K562 (cell line): ENCODE results near the gene ACBD3. TPM values are rescaled to one million over a fixed set of nuclear protein-coding genes. Genes with fewer than 3 reads are reported as not detected.
A peak's percentile ranks its signal among the peaks of the same experiment; 100 is the strongest.

Experiments
- CCNT2 ChIP-seq: IDR thresholded peaks from 2 replicates; pipeline ENCODE4 v1.6.1; 2011; ENCODE audit warnings: borderline replicate concordance, low read depth, mild to moderate bottlenecking, moderate library complexity, mixed read lengths, low read length; ENCODE audit not compliant: insufficient read length; ENCODE audit errors: extremely low read depth
- ELF1 ChIP-seq: fragments of 200-800 bp; sonication (Bioruptor generic); IDR thresholded peaks from 2 replicates; pipeline ENCODE4 v1.6.1; 2016; ENCODE audit warnings: missing genetic modification characterization, missing compliant biosample characterization
- FOXA1 ChIP-seq: fragments of 450-650 bp; IDR thresholded peaks from 2 replicates; pipeline ENCODE4 v1.6.1; 2016; ENCODE audit warnings: mild to moderate bottlenecking, borderline replicate concordance
- JUN ChIP-seq, 2 experiments: sonication (generic) in 1 of 2; formaldehyde crosslinking in 1 of 2; IDR thresholded peaks; 2 replicates each; pipeline versions ENCODE4 v1.6.1 to v1.8.0; 2012 to 2022; ENCODE audit warnings: borderline replicate concordance in 2 of 2, mild to moderate bottlenecking in 2 of 2, improper control_type of control experiment in 1 of 2, low read depth in 1 of 2, low read length in 1 of 2, missing genetic modification reagents in 1 of 2
- MYC ChIP-seq, 2 experiments: fragments of 250-450 bp in 1 of 2; sonication (Bioruptor Pico) in 1 of 2; IDR thresholded peaks; 2 replicates each; pipeline versions ENCODE4 v1.5.1 to v1.6.1; 2012 to 2021; ENCODE audit warnings: low read depth in 2 of 2, borderline replicate concordance in 1 of 2, improper control_type of control experiment in 1 of 2, low read length in 1 of 2, mild to moderate bottlenecking in 1 of 2, moderate library complexity in 1 of 2
- NFIC ChIP-seq: fragments of 450-650 bp; IDR thresholded peaks from 2 replicates; pipeline ENCODE4 v1.6.1; 2017; ENCODE audit warnings: mild to moderate bottlenecking, inconsistent platforms
- NFXL1 ChIP-seq: fragments of 450-650 bp; formaldehyde crosslinking; IDR thresholded peaks from 2 replicates; pipeline ENCODE4 v1.4.0; 2021; ENCODE audit warnings: mild to moderate bottlenecking
- RCOR1 ChIP-seq, 2 experiments: IDR thresholded peaks; 2 replicates each; pipeline ENCODE4 v1.6.1; 2012; ENCODE audit warnings: low read depth in 2 of 2, low read length in 2 of 2, borderline replicate concordance in 1 of 2, improper control_type of control experiment in 1 of 2
- SMARCA5 ChIP-seq: fragments of 450-650 bp; IDR thresholded peaks from 2 replicates; pipeline ENCODE4 v1.6.1; 2016
- SP1 ChIP-seq: sonication (generic); formaldehyde crosslinking; IDR thresholded peaks from 2 replicates; pipeline ENCODE4 v1.8.1; 2022; ENCODE audit warnings: mild to moderate bottlenecking, missing genetic modification reagents
- SREBF2 ChIP-seq: sonication (generic); formaldehyde crosslinking; IDR thresholded peaks from 2 replicates; pipeline ENCODE4 v1.4.0; 2020; ENCODE audit warnings: mild to moderate bottlenecking, missing genetic modification reagents
- TFAM ChIP-seq: fragments of 250-450 bp; sonication (Bioruptor Pico); conservative IDR thresholded peaks from 2 replicates; pipeline ENCODE4 v1.5.0; 2021; ENCODE audit warnings: mild to moderate bottlenecking, moderate library complexity
- ZFPM2 ChIP-seq: fragments of 250-450 bp; sonication (Bioruptor Pico); IDR thresholded peaks from 2 replicates; pipeline ENCODE4 v1.5.1; 2022; ENCODE audit warnings: mild to moderate bottlenecking
- ZNF140 ChIP-seq: fragments of 250-450 bp; sonication (Bioruptor Pico); IDR thresholded peaks from 2 replicates; pipeline ENCODE4 v1.8.0; 2021; ENCODE audit warnings: moderate library complexity, mild to moderate bottlenecking, inconsistent platforms
- ZNF354B ChIP-seq: fragments of 250-450 bp; sonication (Bioruptor Pico); IDR thresholded peaks from 2 replicates; pipeline ENCODE4 v1.4.0; 2020
- polyA plus RNA-seq, 8 experiments: library from polyadenylated mRNA; depleted of rRNA in 4 of 8; stranded (reverse) in 5 of 8; unstranded in 3 of 8; fragments of >200 nt; fragmentation: Nextera tagmentation in 2 of 8; fragmentation: Illumina TruSeq in 1 of 8; extraction: Ambion mirVana in 2 of 8; extraction: Trizol in 1 of 8; gene quantifications; 2 replicates each; pipeline versions ENCODE4 v1.2.1 to v1.2.3, GENCODE V29; 2011 to 2014; ENCODE audit warnings: inconsistent platforms in 1 of 8, missing spikeins in 1 of 8
- total RNA-seq, 7 experiments: library from RNA; depleted of rRNA in 6 of 7; stranded (reverse); fragments of >200 nt in 6 of 7; fragmentation: Illumina TruSeq in 2 of 7; extraction: Trizol in 2 of 7; gene quantifications; 2 replicates each; pipeline versions ENCODE4 v1.2.1 to v1.2.3, GENCODE V29; 2011 to 2021; ENCODE audit warnings: low replicate concordance in 1 of 7
- TF ChIP-seq, protein P1 (sequence below): sonication (generic); IDR thresholded peaks from 2 replicates; pipeline ENCODE4 v1.6.1; 2016
- TF ChIP-seq, protein P2 (sequence below): sonication (generic); formaldehyde crosslinking; IDR thresholded peaks from 2 replicates; pipeline ENCODE4 v1.8.0; 2022; ENCODE audit warnings: mild to moderate bottlenecking, low read depth, missing genetic modification reagents
- TF ChIP-seq, protein P3 (sequence below), 3 experiments: fragments of 200-800 bp in 1 of 3; sonication (Bioruptor generic) in 1 of 3; sonication (generic) in 1 of 3; formaldehyde crosslinking in 1 of 3; IDR thresholded peaks; 2 replicates each; pipeline versions ENCODE4 v1.6.1 to v1.8.0; 2016 to 2022; ENCODE audit warnings: mild to moderate bottlenecking in 2 of 3, missing compliant biosample characterization in 2 of 3, missing genetic modification characterization in 2 of 3, missing genetic modification reagents in 1 of 3
- TF ChIP-seq, protein P4 (sequence below), 2 experiments: fragments of 450-650 bp in 1 of 2; sonication (generic) in 1 of 2; formaldehyde crosslinking; conservative IDR thresholded peaks; 2 replicates each; pipeline versions ENCODE4 v1.4.0 to v1.8.1; 2020 to 2022; ENCODE audit warnings: mild to moderate bottlenecking in 1 of 2, missing genetic modification reagents in 1 of 2
- TF ChIP-seq, protein P5 (sequence below), 2 experiments: fragments of 450-650 bp; IDR thresholded peaks; 2 replicates each; pipeline ENCODE4 v1.6.1; 2016

ACBD3 gene
- total and polyA plus RNA-seq, 9 of the 15 experiments (the other 6 are each of a cell fraction or from before 2014, with no cell fraction given): 11.1 to 36.7 (median 26.9) TPM

DNA sequence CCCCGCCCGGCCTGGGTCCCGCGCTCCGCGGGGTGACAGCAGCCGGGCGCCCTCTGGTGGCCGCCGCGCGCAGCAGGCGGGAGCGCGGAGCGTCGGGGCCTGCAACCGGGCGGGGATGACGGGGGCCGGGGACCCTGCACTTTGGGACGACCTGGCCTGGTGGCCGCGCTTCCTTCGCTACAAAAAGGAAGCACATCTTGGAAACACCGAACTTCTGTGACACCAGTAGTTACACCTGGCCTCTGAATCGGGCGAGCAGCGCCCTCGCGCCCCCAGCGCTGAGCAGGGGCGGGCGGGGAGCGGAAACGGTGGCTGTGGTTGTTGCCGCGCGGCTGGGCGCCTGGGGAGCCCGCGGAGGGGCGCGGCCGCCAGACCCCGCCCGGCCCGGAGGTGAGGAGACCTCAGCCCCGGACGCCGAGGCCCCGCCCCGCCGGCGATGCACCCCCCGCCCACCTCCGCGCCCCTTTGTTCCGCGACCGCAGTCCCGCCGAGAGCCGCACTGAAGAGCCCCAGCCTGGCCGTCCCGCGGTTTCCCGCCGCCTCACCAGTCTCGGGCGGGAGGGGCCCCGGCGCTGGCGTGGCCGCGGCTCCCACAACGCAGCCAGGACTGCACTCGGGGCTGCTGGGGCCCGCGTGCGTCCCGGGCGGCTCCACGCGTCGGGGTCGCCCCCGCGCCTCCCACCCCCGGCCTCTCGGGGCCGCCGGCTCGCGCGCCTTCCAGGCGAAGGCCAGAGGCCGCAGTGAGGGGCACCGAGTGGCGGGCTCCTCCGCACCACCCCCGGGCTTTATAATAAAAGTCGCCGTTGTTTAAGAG lies 64.7 kb downstream of the ACBD3 start (continued):
- TF ChIP-seq NFIC (no peak; the same call in 1 of the 2 replicates), SREBF2 (CRISPR knock-in tag) (no peak), ZNF140 (CRISPR knock-in tag) (no peak), JUN (IDR thresholded peaks at IDR 0.05; ENCODE audit: borderline replicate concordance, low read depth, low read length) (0 out of 2 replicates have a peak, but pooled peaks have one; percentile 37), JUN (CRISPR knock-in tag; IDR thresholded peaks at IDR 0.05; ENCODE audit: borderline replicate concordance) (no peak), ZFPM2 (CRISPR knock-in tag) (no peak), SMARCA5 (no peak), TFAM (CRISPR knock-in tag) (no peak), RCOR1 (IDR thresholded peaks at IDR 0.05; ENCODE audit: borderline replicate concordance in 1 of 2, low read depth in 2 of 2, low read length in 2 of 2) (peak in 1 of 2 experiments; percentile 10; a peak in 1 of 4 replicates), ELF1 (no peak), NFXL1 (CRISPR knock-in tag) (no peak), SP1 (CRISPR knock-in tag) (0 out of 2 replicates have a peak, but pooled peaks have one; percentile 29), FOXA1 (no peak), MYC (IDR thresholded peaks at IDR 0.05; ENCODE audit: low read depth, low read length) (peak; percentile 39; the same call in 1 of the 2 replicates), MYC (CRISPR knock-in tag; IDR thresholded peaks at IDR 0.05; ENCODE audit: borderline replicate concordance, low read depth) (no peak), ZNF354B (CRISPR knock-in tag) (no peak), CCNT2 (peak; percentile 87)
- TF ChIP-seq, protein P1, sequence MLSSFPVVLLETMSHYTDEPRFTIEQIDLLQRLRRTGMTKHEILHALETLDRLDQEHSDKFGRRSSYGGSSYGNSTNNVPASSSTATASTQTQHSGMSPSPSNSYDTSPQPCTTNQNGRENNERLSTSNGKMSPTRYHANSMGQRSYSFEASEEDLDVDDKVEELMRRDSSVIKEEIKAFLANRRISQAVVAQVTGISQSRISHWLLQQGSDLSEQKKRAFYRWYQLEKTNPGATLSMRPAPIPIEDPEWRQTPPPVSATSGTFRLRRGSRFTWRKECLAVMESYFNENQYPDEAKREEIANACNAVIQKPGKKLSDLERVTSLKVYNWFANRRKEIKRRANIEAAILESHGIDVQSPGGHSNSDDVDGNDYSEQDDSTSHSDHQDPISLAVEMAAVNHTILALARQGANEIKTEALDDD: no peak
- TF ChIP-seq, protein P2, sequence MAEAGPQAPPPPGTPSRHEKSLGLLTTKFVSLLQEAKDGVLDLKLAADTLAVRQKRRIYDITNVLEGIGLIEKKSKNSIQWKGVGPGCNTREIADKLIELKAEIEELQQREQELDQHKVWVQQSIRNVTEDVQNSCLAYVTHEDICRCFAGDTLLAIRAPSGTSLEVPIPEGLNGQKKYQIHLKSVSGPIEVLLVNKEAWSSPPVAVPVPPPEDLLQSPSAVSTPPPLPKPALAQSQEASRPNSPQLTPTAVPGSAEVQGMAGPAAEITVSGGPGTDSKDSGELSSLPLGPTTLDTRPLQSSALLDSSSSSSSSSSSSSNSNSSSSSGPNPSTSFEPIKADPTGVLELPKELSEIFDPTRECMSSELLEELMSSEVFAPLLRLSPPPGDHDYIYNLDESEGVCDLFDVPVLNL (CRISPR knock-in tag): no peak
- TF ChIP-seq, protein P3, sequence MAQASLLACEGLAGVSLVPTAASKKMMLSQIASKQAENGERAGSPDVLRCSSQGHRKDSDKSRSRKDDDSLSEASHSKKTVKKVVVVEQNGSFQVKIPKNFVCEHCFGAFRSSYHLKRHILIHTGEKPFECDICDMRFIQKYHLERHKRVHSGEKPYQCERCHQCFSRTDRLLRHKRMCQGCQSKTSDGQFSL (CRISPR knock-in tag; IDR thresholded peaks at IDR 0.05): no peak; the same call in 1 of the 2 replicates
- TF ChIP-seq, protein P3 (tag; IDR thresholded peaks at IDR 0.05): no peak; a peak in 2 of 4 replicates
- TF ChIP-seq, protein P4, sequence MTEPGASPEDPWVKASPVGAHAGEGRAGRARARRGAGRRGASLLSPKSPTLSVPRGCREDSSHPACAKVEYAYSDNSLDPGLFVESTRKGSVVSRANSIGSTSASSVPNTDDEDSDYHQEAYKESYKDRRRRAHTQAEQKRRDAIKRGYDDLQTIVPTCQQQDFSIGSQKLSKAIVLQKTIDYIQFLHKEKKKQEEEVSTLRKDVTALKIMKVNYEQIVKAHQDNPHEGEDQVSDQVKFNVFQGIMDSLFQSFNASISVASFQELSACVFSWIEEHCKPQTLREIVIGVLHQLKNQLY (CRISPR knock-in tag; conservative IDR thresholded peaks at IDR 0.05): no peak
- TF ChIP-seq, protein P5, sequence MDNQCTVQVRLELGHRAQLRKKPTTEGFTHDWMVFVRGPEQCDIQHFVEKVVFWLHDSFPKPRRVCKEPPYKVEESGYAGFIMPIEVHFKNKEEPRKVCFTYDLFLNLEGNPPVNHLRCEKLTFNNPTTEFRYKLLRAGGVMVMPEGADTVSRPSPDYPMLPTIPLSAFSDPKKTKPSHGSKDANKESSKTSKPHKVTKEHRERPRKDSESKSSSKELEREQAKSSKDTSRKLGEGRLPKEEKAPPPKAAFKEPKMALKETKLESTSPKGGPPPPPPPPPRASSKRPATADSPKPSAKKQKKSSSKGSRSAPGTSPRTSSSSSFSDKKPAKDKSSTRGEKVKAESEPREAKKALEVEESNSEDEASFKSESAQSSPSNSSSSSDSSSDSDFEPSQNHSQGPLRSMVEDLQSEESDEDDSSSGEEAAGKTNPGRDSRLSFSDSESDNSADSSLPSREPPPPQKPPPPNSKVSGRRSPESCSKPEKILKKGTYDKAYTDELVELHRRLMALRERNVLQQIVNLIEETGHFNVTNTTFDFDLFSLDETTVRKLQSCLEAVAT (IDR thresholded peaks at IDR 0.05): no peak
